WI38 (cell line): ENCODE results near the gene NIN.

ENCODE experiments used
- H3K4me3 ChIP-seq: 2 replicates; pipeline ENCODE4 v1.5.1; 2011; ENCODE audit warnings: low read depth, mild to moderate bottlenecking, control low read depth, low read length
- CTCF ChIP-seq: IDR thresholded peaks from 2 replicates; pipeline ENCODE4 v1.5.1; 2012; ENCODE audit warnings: low read depth, mild to moderate bottlenecking, control low read depth, low read length

The NIN gene

DNA sequence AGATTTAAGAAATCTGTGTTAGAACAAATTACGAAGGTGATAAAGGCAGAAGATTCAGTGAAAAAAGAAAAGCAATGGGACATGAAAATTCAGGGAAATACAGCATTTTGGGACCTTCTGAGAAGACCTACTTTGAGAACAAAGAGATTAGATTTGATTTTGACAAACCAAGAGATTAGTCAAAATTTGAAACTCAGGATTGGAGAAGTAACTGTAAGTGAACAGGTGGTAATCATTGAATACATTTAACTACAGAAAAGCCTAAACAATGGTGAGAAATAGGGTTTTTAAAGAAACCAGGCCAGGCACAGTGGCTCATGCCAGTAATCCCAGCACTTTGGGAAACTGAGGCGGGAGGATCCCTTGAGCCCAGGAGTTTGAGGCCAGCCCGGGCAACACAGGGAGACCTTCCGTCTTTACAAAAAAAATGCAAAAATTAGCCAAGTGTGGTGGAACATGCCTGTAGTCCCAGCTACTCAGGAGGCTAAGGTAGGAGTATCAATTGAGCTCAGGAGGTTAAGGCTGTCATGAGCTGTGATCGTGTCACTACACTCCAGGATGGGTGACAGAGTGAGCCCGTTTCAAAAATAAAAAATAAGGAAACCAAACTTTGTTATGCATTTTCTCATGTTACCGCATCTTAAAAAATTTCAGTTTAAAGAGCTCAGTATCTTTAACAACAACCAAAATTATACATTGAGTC is 154.0 kb downstream of the NIN start:
- TF ChIP-seq CTCF, result no peak
- H3K4me3 ChIP-seq, result peak overlapping the region; percentile 30

DNA sequence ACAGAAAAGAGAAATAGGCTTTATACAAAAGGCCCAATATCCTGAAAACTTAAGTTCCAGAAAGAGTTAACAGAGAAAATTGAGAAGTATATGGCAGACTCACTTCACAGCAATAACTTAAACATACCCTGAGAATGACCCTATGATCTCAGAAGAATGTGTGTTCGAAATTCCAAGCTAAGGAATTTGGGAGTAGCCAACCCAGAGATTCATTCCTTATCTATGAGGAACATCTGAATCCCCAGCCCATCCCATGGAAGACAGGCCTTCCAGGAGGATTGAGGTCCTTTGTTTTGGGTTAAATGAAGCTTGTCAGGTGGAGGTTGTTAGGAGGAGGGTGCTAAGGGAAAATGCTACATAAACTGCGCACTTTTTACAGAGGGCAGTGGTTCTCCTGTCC is 155.4 kb downstream of the NIN start:
- TF ChIP-seq CTCF, result no peak
- no peak overlapping the region for H3K4me3 ChIP-seq

- TF ChIP-seq CTCF, result no peak
- H3K4me3 ChIP-seq, result no peak overlapping the region
Measured at GRCh38 chr14:50670866-50671256, 160.1 kb downstream of the NIN start.

DNA sequence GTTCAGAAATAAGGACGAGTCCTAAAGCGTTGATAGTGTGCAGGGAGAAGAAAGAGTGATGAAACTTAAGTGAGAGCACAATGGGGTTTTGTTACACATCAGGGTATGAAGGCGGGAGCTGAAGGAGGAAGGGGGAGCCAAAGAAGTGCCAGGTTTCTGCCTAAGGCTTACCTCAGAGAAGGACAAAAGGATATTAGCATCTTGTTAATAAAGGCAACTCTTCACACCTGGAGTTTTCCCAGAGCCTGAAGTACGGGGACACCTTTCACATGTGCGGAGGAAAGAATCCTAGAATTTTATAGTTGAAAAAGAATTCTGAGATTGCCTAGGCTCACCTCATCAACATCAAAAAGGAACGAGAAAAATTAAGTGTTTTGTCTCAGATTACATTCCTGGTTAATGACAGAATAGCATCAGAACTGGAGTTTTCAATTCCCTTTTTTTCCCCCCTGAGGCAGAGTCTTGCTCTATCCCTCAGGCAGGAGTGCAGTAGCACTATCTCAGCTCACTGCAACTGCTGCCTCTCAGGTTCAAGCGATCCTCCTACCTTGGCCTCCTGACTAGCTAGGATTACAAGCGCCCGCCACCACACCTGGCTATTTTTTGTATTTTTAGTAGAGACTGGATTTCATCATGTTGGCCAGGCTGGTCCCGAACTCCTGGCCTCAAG is 160.6 kb downstream of the NIN start:
- H3K4me3 ChIP-seq, result peak overlapping the region; percentile 10; the same call in 1 of the 2 replicates
- TF ChIP-seq CTCF, result no peak
